GM19397 (cell line): ENCODE data around the gene SUN2.

ENCODE experiments used
- ATAC-seq: cut with Tn5 transposase; IDR thresholded peaks from one replicate; pipeline ENCODE4 v1.9.1; 2021; ENCODE audit warnings: mild to moderate bottlenecking, moderate library complexity; ENCODE audit not compliant: unreplicated experiment

The SUN2 gene

DNA sequence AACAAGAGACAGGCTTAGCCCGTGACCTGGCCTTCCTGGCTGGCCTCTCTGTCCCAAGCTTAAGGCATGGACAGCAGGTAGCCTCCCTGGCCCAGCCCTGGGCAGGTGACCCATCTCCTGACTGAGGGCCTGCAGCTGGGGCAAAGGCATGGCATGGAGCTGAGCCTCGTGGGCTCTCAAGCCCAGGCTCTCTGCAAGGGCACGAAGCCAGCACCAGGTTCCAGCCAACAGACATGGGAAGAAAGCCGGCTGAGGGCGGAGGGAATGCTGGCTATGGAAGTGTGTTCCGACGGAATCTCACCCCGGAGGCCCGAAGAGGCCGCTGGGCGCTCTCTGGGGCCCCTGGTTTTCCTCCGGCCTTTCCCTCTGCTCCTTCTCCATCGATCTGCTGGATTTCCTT, 25.2 kb upstream of the SUN2 start:
- ATAC-seq: no peak

DNA sequence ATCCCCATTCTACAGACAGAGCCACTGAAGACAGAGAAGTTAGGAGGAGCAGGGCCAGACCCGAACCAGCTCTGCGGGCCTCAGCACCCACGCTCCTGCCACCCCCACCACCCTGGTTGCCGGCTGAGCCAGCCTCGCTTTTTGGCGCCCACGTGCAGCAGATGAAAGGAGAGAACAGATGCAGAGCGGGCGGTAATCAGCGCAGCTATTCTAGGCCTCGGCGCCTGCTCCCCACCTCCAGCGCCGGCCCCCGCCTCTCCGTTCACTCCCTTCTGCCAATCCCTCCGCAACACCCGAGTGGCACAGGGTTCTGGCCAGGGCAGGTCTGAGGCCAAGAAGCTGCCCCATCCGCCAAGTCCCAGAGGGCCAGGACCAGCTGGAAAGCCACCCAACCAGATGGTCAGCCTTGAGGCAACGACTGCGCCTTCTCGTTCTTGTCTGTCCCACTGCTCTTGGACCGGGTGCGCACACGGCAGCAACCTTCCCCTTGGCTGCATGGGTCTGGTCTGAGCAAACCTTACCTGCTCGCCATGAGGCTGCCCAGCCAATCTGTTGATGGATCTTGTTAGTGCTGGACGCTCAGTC, 21.4 kb upstream of the SUN2 start:
- no peak for ATAC-seq

DNA sequence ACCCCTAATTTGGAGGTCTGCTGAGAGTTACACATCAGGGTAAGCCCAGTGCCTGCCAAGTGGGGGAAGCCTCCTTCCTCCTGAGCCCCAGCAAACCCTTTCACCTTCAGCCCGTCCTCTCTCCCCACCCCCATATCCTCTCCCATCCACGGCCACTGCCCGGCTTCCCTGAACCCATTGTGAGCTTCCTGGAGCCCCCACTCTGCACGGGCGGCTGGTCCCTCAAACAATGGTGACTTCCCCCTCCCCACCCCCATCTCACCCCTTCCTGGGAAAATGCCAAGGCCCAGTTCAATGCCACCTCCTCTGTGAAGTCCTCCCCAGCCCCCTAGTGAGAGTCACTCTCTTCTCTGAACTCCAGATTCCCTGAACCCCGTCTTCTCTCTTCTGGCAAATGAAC, 20.3 kb upstream of the SUN2 start:
- ATAC-seq: no peak

DNA sequence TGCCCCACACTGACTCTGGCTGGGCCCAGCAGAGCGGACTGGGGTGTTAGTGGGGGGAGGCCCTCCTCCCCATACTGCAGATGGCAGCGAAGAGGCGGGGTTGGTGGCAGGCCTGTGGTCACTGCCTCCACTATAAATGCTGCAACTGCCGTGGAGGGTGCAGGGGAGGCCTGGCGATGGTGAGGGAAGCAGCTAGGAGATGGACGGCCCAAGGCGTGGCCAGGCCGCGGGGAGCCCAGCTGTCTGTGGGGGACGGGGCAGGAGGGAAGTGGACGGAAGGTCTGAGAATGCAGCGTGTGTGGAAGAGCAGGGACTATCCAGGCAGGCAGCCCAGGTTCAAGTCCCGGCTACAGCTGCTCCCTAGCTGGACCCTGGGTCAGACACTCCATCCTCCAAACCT, 19.9 kb upstream of the SUN2 start:
- ATAC-seq: no peak

DNA sequence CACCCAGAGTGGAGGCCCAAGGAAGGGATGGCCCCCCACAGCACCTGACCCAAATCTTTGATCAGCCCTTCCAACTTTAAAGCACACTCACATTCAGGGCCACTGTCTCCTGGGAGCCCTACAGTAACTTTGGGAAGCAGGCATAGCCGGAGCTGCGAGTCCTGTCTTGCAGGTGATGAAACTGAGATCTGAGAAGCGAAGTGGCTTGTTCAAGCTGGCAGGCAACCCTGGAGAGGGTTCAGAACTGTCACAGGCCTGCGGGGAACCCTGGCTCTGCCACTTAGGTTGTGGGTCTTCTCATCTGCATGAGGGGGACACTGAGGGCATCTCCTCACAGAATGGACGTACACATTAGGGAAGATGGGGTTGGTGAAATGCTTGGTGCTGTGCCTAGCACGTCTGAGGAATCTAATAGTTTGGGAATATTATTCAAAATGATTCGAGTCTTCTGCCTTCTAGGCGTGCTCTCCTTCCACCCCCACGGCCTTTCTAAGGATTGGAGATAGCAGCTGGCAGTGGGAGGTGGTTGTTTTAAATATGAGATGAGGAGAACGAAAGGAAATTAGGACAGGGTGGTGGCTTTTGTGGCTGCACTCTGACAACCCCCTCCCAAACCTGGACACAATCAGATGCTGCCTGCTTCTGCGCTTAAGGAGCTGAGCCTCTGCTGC, 18.8 kb upstream of the SUN2 start:
- ATAC-seq: no peak

DNA sequence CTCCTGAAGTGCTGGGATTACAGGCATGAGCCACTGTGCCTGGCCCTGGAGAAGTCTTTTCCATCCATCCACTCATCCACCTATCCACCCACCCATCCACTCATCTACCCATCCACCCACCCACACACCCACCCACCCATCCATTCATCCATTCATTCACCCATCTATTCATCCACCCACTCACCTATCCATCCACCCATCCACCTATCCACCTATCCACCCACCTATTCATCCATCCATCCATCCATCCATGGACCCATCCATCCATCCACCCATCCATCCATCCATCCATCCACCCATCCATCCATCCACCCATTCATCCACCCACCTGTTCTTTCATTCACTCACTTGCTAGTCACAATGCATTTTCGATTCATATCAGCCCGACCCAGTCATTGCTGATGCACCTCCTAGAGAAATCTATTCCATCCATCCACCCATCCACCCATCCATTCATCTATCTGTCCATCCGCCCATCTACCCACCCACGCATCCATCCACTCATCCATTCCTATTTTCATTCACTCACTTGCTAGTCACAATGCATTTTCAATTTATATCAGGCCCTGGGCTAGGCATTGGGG, 17.7 kb upstream of the SUN2 start:
- ATAC-seq: no peak

DNA sequence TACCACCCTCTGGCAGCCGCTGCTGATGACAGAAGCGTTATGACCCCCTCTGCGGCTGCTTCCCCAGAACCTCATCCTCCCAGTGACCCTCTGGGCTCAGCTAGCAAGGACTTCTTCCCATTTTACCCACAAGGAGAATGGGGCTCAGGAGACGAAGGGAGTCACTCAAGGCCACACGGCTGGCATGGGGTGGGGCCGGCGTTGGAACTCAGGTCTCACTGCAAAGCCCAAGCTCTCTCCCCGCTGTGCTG, 16.8 kb upstream of the SUN2 start:
- ATAC-seq: no peak

DNA sequence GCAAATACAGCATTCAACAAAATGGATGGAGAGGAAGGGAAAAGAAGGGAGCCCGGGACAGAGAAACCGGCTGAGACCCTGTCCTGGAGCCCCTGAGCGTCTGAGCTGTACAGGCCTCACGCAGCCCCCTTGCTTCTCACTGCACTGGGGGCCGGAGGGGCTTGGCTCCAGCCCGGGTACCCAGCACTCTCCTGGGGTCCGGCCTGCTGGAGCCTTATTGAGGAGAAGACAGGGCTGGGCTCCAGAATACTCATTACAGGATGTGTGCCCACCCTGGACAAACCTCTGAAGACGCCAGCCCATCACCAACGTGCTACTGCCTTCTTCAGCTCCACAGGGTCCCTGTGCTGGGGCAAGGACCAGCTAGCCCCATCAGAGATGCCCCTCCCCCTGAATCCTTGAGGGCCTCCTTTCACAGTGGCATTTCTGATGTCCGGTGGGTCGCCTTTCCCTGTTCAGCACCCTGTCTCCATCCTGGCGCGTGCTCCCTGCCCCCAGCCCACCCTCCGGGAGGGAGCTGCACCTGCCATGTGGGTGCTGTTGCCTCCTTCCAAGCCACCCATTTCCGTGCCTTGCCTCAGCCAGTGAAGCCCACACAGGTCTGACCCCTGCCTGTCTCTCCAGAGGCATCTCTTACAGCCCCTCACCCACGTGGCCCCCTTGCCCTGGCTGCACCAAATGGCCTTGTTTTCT, 14.6 kb upstream of the SUN2 start:
- no peak for ATAC-seq

DNA sequence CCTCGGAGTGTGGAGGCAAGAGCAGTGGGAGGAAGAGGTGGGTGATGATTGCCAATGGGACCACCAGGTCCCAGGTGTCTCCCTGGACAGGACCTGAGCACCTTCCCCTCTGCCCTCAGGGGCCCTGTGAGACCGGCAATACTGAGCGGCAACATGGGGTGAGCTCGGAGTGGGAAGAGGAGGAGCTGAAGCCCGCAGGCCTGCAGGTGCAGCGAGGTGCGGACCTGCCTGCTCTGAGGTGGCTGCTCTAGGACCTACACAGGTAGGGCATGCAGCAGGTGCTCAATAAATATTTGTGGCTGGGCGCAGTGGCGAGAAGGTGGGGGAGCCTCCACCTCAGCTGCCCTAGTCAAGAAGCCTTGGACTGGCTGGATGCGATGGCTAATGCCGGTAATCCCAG, 12.2 kb upstream of the SUN2 start:
- ATAC-seq: no peak

DNA sequence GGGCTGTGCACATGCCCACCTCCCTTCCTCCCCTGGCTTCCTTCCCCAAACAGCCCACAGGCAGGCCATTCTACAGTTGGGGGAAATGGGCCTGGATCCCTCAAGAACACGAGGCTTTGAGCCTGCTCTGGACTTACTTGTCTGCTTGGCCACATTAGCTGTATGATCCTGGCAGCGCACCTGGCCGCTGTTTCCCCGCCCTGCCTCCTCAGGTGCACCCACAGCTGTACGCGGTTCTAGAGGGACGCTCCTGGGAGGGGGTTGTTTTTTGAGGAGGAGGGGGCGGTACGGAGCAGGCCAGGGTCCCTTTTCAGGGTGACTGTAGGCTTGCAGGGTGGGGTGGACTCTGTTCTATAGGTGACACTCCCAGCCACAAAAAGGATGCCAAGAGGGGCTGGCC, 11.5 kb upstream of the SUN2 start:
- ATAC-seq: no peak

DNA sequence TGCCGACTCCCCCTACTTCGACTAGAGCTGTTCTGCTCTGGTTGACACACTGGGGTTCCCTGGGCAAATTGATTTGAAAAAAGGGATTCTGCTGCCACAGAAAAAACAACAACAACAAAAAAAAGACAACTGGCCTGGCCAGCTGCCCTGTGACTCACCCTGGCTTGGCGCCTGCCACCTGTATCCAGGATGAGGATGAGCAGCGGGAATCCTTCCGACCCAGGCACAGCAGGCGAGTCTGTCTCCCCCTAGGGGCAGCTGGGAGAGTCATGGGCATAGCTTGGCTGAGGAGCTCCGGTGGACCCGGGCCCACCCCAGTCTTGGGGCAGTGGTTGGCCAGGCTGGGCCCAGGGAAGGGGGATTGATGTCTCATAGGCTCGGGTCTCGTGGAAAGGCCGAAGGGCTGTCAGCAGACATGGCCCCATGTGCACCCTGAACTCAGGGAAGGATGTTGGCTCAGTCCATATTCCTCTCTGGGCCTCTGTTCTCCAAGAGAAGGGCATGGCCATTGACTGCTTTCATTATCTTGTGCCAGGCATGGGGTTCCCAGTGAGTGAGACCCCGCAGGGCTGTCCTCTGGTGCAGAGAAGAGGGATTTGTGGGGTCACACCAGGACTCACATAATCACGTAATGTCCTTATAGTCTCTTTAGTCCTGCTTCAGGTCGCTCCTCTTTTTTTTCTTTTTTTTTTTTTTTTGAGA, 10.4 kb upstream of the SUN2 start:
- ATAC-seq: no peak

DNA sequence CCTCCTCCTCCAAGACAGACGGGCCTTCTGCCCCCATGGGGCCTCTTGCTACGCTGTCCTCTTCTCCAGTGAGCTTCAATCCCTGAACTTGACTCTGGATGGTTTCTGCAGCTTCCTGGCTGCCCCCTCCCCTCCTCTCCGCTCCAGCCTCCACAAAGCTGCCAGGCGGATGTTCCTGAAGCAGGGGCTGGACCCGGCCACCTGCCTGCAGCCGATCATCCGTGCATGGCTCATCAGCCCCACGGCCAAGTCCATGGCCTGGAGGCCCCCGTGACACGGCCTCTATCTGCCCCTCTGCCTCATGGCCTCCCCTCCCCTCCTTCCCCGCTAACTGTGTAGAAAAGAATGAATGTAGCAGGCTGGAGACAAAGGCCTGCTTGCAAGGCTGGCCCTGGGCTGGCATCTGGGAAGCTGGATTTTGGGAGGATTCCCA, 6.8 kb upstream of the SUN2 start:
- ATAC-seq: no peak

DNA sequence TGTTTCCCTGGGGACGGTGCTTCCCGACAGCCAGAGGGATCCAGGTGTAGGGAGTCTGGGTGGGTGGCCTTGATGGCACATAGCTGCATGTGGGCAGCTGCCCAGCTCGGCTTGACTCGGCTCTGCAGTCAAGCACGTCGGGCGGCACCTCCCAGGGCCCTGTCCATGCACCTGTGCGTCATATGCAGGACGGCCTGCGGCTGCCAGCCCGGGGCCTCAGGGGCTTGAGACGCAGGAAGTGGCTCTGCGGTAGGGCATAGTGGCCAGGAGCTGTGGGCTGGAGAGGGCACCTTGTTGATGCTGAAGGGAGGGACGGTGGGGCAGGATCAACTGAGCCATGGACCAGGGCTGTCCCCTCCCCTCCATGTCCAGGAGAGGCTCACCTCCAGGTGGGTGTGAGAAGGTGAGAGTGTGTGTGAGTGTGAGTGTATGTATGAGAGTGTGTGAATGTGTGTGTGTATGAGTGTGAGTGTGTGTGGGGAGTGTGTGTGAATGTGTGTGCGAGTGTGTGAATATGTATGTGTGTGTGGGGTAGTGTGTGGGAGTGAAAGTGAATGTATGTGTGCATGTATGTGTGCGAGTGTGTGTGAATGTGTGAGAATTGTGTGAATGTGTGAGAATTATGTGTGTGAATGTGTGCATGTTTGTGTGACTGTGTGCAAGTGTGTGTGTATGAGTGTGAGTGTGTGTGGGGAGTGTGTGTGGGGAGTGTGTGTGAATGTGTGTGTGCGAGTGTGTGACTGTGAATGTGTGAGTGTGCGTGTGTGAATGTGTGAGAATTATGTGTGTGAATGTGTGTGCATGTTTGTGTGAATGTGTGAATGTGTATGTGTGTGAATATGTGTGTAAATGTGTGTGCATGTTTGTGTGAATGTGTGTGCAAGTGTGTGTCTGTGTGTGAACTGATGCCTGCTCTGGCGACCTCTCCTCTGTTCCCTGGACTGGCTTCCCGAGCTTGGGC, 5.7 kb upstream of the SUN2 start:
- ATAC-seq: no peak

DNA sequence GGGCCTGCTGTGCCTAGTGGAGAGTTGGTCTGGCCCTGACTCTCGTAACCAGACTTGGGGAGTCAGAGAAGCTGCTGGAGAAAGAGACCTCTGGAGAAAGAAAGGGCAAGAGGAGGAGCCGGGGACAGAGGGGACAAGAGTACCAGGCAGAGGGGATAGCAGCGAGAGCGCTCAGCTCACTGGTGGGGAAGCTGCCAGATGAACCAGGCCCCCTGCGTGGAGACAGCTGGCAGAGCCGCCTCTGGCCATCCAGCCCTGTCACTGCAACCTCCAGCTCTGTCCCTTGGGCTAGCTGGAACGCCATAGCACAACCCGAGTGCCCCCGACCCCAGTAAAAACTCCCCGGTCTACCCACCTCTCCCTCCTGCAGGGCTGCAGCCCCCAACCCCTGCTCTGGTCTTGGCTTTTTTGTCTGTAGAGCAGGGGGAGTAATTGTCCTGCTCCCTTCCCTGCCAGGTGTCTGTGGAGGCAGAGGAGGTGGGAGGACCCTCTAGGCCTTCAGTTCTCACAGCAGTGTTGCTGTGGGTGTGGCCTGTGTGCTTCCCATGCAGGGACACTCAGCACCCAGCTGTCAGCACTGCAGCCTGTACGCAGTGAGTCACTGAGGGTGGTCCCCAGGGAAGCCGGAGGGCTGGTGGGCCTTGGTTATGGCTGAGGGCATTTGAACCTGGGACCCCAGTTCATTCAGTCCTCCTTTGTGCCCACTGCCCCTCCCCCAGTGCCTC, 4.8 kb upstream of the SUN2 start:
- ATAC-seq: no peak

DNA sequence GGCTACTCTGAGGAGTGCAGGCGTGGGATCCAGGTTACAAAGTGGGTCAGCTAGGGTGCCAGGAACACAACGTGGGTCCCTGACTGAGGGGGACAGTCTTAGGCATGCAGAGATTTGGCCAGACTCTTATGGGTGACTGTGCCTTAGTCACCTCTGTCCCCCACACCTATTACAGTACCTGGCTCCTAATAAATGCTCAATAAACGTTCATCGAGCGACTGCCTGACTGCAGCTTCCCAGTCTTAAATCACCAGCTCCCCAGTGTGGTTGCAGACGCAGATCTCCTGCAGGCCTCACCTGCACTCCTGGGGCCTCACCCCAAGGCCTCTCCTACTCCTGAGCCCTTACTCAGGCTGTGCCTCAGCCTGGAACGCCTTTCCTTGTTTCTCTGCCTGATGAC, 3.2 kb upstream of the SUN2 start:
- no peak for ATAC-seq

DNA sequence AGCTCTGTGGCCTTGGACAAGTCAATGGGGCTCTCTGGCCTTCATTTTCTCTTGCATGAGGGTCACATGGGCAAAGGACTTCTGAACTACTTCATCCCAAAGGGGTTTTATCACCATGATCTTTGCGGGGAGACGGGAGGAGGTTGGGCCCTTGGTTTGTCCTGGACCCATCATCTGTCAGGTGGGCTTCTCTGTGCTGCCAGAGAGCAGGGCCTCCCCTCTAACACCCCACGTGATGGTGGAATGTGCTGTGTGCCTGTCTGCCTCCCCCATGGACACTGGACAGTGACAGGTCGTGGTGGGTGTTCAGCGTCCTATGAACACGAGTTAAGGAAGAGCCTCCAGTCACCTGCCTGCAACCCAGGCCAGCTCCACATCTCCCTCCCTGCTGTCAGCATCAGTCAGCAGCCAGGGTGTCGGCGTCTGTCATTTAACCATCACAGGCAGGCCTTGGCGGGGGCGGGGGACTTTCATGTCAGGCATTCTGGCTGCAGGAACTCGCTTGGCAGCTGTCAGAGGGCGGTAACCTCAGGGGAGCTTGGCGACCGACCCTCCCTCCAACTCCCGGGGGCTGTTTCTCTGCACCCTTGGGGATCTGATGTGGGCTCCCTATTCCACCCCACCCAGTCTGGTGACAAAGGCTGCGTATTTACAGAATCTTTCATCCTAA, 2.6 kb upstream of the SUN2 start:
- ATAC-seq: no peak

DNA sequence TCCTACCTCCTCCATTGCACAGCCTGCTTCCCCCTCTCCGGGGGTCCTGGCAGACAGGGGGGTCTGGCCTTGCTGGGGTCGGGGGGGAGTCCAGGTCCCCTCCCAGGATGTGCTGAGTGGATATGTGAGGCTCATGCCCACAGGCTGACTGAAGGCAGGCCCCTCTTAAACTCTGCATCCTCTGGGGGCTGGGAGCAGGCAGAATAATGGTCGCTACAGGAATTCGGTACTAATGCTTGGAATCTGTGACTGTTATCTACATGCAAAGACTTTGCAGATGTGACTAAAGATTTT, 1.6 kb upstream of the SUN2 start:
- no peak for ATAC-seq

DNA sequence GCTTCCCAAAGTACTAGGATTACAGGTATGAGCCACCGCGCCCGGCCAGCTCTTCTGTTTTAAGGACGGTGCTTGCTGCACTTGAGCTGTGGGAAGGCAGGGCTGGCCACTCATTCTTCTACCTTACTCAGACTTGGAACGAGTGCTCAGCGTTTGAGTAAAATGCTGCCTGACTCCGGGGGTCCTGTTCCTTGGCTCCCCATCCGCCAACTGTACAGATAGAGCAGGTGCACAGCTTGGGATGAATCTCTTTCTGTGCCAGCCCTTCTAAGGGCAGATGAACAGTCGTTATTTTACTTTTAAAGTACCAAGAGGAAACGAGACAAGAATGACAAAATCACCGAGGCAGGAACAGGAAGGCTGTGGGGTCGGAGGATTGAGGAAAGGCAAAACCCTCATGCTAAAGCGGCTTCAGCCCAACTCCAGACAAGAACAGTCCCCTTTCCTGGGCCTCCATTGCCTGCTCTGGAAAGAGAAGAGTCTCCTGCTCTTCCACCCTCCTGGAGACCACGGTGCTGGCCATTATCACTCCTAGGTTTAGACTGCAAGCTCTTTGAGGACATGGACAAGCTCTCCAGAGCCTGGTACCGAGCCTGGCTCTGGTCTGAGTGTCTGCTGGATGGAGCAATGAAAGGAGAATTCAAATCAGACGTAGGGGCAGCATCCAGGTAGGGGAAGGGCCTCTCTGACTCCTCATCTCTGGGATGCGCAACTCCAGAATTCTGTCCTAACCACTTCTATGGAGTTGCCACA, 1.1 kb upstream of the SUN2 start:
- ATAC-seq: no peak
